ENCODE measurements around the gene UBE2L6. TPM values are rescaled to one million over a fixed set of nuclear protein-coding genes. Genes with fewer than 3 reads are reported as not detected.
A peak's percentile ranks its signal among the peaks of the same experiment; 100 is the strongest.

UBE2L6 gene
- polyA plus RNA-seq, 1 experiment = 63.8 TPM

GRCh38 chr11:57568330-57568766 is 876 bp upstream of the UBE2L6 start:
- peak; percentile 33 for DNase-seq (ENCODE audit: low read depth, low spot score)
- CTCF ChIA-PET = interaction anchor here (0.6 to 7.5 kb wide), 28 partner anchors 10 to 958 kb away, joined by 3 to 227 read pairs (median 4); partner anchors contain the start of genes CLP1 and SERPING1
- Histone ChIP-seq H3K27ac (ENCODE audit: low read depth, low read length) (peak overlapping the region; percentile 68), H3K9me3 (ENCODE audit: control insufficient read depth, insufficient read depth, low read length) (no peaks in the 10 kb centered on the region; the same call in 1 of the 2 replicates), H3K4me3 (ENCODE audit: low read depth, low read length) (peak overlapping the region; percentile 96), H3K27me3 (ENCODE audit: control insufficient read depth, insufficient read depth, low read length) (no peaks in the 10 kb centered on the region)
- TF ChIP-seq, protein P1, sequence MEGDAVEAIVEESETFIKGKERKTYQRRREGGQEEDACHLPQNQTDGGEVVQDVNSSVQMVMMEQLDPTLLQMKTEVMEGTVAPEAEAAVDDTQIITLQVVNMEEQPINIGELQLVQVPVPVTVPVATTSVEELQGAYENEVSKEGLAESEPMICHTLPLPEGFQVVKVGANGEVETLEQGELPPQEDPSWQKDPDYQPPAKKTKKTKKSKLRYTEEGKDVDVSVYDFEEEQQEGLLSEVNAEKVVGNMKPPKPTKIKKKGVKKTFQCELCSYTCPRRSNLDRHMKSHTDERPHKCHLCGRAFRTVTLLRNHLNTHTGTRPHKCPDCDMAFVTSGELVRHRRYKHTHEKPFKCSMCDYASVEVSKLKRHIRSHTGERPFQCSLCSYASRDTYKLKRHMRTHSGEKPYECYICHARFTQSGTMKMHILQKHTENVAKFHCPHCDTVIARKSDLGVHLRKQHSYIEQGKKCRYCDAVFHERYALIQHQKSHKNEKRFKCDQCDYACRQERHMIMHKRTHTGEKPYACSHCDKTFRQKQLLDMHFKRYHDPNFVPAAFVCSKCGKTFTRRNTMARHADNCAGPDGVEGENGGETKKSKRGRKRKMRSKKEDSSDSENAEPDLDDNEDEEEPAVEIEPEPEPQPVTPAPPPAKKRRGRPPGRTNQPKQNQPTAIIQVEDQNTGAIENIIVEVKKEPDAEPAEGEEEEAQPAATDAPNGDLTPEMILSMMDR (IDR thresholded peaks at IDR 0.05; ENCODE audit: low read depth, low read length) = peak; percentile 94
- POLR2A ChIA-PET = interaction anchor here (0.6 to 2.1 kb wide), 4 partner anchors 71 to 80 kb away, joined by 3 to 11 read pairs (median 6); no protein-coding TSS in a partner anchor

DNA sequence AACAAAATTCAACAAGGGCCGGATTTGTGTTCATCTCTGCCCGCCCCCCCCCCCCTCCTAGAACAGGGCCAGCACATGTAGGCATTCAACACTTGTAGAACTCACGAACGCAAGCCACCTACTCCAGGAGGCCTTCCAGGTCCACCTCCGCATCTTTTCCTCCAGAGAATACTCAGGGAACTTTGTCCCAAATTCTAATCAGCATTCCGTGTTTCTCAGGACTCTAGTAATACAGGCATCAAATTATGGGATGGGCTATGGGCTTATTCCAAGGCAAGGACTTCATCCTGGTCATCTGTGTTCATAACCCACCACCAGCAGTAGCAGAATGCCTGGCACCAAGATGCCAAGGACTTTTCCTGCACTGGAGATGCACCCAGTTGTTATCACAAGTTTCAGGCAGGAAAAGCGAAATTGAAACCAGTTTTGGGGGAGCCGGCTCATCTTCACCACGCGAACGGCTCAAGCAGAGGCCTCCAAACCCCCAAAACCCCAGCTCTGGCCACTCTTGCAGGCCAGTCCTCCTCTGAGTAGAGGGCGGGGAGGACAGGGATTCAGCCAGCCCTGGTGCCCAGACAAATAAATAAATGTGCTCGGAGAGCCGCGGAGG is 462 bp downstream of the UBE2L6 start:
- Histone ChIP-seq H3K27me3 (ENCODE audit: control insufficient read depth, insufficient read depth, low read length) (no peaks in the 10 kb centered on the region), H3K27ac (ENCODE audit: low read depth, low read length) (peak overlapping the region; percentile 65), H3K4me3 (ENCODE audit: low read depth, low read length) (peak overlapping the region; percentile 96), H3K9me3 (ENCODE audit: control insufficient read depth, insufficient read depth, low read length) (no peaks in the 10 kb centered on the region; the same call in 1 of the 2 replicates)
- DNase-seq (ENCODE audit: low read depth, low spot score) = no peak
- TF ChIP-seq, protein P1 (IDR thresholded peaks at IDR 0.05; ENCODE audit: low read depth, low read length) = no peak
- POLR2A ChIA-PET = interaction anchor here (1.2 to 2.1 kb wide), 2 partner anchors 72 to 77 kb away, joined by 4 to 11 read pairs; no protein-coding TSS in a partner anchor
- CTCF ChIA-PET = interaction anchor here (0.7 to 7.5 kb wide), 18 partner anchors 9 to 957 kb away, joined by 3 to 227 read pairs (median 4); partner anchors contain the start of gene SERPING1

- H3K4me3 ChIP-seq (ENCODE audit: low read depth, low read length) = peak overlapping the region; percentile 96
- TF ChIP-seq, protein P1 (IDR thresholded peaks at IDR 0.05; ENCODE audit: low read depth, low read length) = no peak
- H3K27ac ChIP-seq (ENCODE audit: low read depth, low read length) = peak overlapping the region; percentile 75
- H3K9me3 ChIP-seq (ENCODE audit: control insufficient read depth, insufficient read depth, low read length) = no peaks in the 10 kb centered on the region; the same call in 1 of the 2 replicates
- ChIA-PET POLR2A (interaction anchor here (1.2 kb wide), 1 partner anchor 78 kb away, joined by 4 read pairs; no protein-coding TSS in a partner anchor), CTCF (interaction anchor here (0.8 to 7.5 kb wide), 9 partner anchors 18 to 109 kb away, joined by 3 to 227 read pairs (median 5); no protein-coding TSS in a partner anchor)
- no peak for DNase-seq (ENCODE audit: low read depth, low spot score)
- H3K27me3 ChIP-seq (ENCODE audit: control insufficient read depth, insufficient read depth, low read length) = no peaks in the 10 kb centered on the region
These were observed 1.2 kb downstream of the UBE2L6 start for GRCh38 chr11:57566005-57566904.

DNA sequence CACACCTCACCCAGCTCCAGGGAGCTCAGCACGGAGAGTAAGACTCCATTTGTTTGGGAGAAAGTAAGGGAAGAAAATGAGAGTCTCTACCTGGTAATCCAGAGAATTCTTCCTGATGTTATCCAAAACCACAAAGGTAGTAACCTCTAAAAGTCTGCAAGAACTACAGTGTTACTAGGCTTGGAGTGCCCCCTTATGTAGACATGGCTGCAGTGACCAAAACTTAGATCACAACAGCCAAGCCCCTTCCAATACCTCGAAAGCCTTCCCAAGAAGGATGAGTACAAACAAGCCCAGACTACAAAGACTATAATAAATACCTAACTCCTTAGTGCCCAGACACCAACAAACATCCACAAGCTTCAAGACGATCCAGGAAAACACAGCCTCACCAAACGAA is 4.9 kb downstream of the UBE2L6 start:
- no peak for DNase-seq (ENCODE audit: low read depth, low spot score)
- no peak overlapping the region for H3K4me3 ChIP-seq (ENCODE audit: low read depth, low read length)
- H3K9me3 ChIP-seq (ENCODE audit: control insufficient read depth, insufficient read depth, low read length) = no peaks in the 10 kb centered on the region
- no peaks in the 10 kb centered on the region for H3K27me3 ChIP-seq (ENCODE audit: control insufficient read depth, insufficient read depth, low read length)
- TF ChIP-seq, protein P1 (IDR thresholded peaks at IDR 0.05; ENCODE audit: low read depth, low read length) = no peak
- no peak overlapping the region for H3K27ac ChIP-seq (ENCODE audit: low read depth, low read length)
- ChIA-PET CTCF (interaction anchor here (1.0 to 1.8 kb wide), 2 partner anchors 70 to 82 kb away, joined by 3 to 6 read pairs; no protein-coding TSS in a partner anchor), POLR2A (no interaction called here)
